H1 (cell line): ENCODE results near the gene DNAJC22. TPM values are rescaled to one million over a fixed set of nuclear protein-coding genes. Genes with fewer than 3 reads are reported as not detected.

ENCODE experiments used
- CTCF ChIA-PET: fragments of 300-600 bp; sonication (Branson Sonifier 250); formaldehyde crosslinking; loops from one replicate; lab custom pipeline; 2021; ENCODE audit not compliant: partially characterized antibody; lab: Charles Lee
- POLR2A ChIA-PET: fragments of 300-600 bp; sonication (Branson Sonifier 250); formaldehyde crosslinking; loops from one replicate; lab custom pipeline; 2021; ENCODE audit warnings: inconsistent platforms; ENCODE audit not compliant: partially characterized antibody; lab: Charles Lee
- DNase-seq, 2 experiments: peaks; one replicate each; pipeline versions ENCODE4 v3.0.0 to v3.0.0-alpha.2; 2010 to 2022; ENCODE audit warnings: low spot score in 2 of 2, low read depth in 1 of 2, mixed read lengths in 1 of 2
- FAIRE-seq: peaks from 2 replicates; lab custom pipeline; 2011; peaks lifted over from hg19 to GRCh38; lab: Jason Lieb, UNC
- H2AFZ ChIP-seq: 2 replicates; pipeline ENCODE4 v1.8.1; 2012; ENCODE audit warnings: low read length, inconsistent platforms
- H2AK5ac ChIP-seq: 2 replicates; pipeline ENCODE4 v1.6.1; 2013; ENCODE audit warnings: low read depth, low read length
- H2BK120ac ChIP-seq: replicated peaks from 2 replicates; pipeline ENCODE3; 2013; ENCODE audit warnings: low read depth, low read length, inconsistent platforms
- H2BK12ac ChIP-seq: 2 replicates; pipeline ENCODE4 v1.6.1; 2013; ENCODE audit warnings: low read depth, low read length
- H2BK15ac ChIP-seq: 2 replicates; pipeline ENCODE4 v1.6.1; 2013; ENCODE audit warnings: low read length
- H2BK20ac ChIP-seq: 2 replicates; pipeline ENCODE4 v1.6.1; 2013; ENCODE audit warnings: low read length
- H2BK5ac ChIP-seq: 2 replicates; pipeline ENCODE4 v1.6.1; 2013; ENCODE audit warnings: low read depth, low read length
- H3K14ac ChIP-seq: 2 replicates; pipeline ENCODE4 v1.6.1; 2013; ENCODE audit warnings: inconsistent platforms; ENCODE audit not compliant: insufficient read length
- H3K18ac ChIP-seq: 2 replicates; pipeline ENCODE4 v1.6.1; 2013; ENCODE audit warnings: low read length; ENCODE audit errors: extremely low read depth
- H3K23ac ChIP-seq: 2 replicates; pipeline ENCODE4 v1.6.1; 2013; ENCODE audit warnings: inconsistent platforms; ENCODE audit not compliant: insufficient read length
- H3K23me2 ChIP-seq: 2 replicates; pipeline ENCODE4 v1.6.1; 2013; ENCODE audit warnings: low read depth, low read length
- H3K27ac ChIP-seq: 2 replicates; pipeline ENCODE4 v1.6.1; 2011; ENCODE audit warnings: low read depth, low read length, inconsistent platforms
- H3K27me3 ChIP-seq, 4 experiments: replicated peaks in 1 of 4; 1 replicate in 1 of 4; 2 replicates in 3 of 4; pipeline versions ENCODE4 v1.6.1 to v1.8.1; 2011 to 2013; ENCODE audit warnings: low read length in 3 of 4, mild to moderate bottlenecking in 3 of 4, inconsistent platforms in 2 of 4, mixed read lengths in 2 of 4, moderate library complexity in 1 of 4; ENCODE audit not compliant: control insufficient read depth in 3 of 4, insufficient read depth in 3 of 4; ENCODE audit errors: extremely low read depth in 1 of 4
- H3K36me3 ChIP-seq, 4 experiments: 2 replicates each; pipeline versions ENCODE4 v1.6.1 to v1.8.1; 2011 to 2013; ENCODE audit warnings: mild to moderate bottlenecking in 4 of 4, low read length in 3 of 4, moderate library complexity in 2 of 4, control low read depth in 1 of 4, inconsistent platforms in 1 of 4; ENCODE audit not compliant: insufficient read depth in 4 of 4, control insufficient read depth in 2 of 4
- H3K4ac ChIP-seq: replicated peaks from 2 replicates; pipeline ENCODE3; 2013; ENCODE audit warnings: low read length, low read depth, mixed read lengths, inconsistent platforms; ENCODE audit not compliant: insufficient read length
- H3K4me1 ChIP-seq, 4 experiments: replicated peaks in 1 of 4; 1 replicate in 1 of 4; 2 replicates in 3 of 4; pipeline versions ENCODE4 v1.6.1 to v1.8.1; 2011 to 2013; ENCODE audit warnings: low read length in 3 of 4, inconsistent platforms in 2 of 4, mixed read lengths in 1 of 4; ENCODE audit not compliant: insufficient read depth in 4 of 4, control insufficient read depth in 3 of 4
- H3K4me2 ChIP-seq, 2 experiments: 2 replicates each; pipeline versions ENCODE4 v1.6.1 to v1.8.1; 2011 to 2013; ENCODE audit warnings: low read depth in 2 of 2, low read length in 2 of 2, control low read depth in 1 of 2, inconsistent platforms in 1 of 2, mild to moderate bottlenecking in 1 of 2; ENCODE audit not compliant: insufficient read depth in 1 of 2
- H3K4me3 ChIP-seq, 4 experiments: fragments of 200-600, 300-600 bp in 1 of 4; sonication (generic), shearing (Covaris generic), sonication (Bioruptor Twin) in 1 of 4; 2 replicates each; pipeline versions ENCODE4 v1.5.1 to v1.8.1; 2011 to 2016; ENCODE audit warnings: low read length in 4 of 4, low read depth in 3 of 4, control low read depth in 2 of 4, inconsistent platforms in 2 of 4, mild to moderate bottlenecking in 2 of 4, mixed read lengths in 1 of 4, moderate library complexity in 1 of 4; ENCODE audit not compliant: insufficient read depth in 2 of 4; ENCODE audit errors: extremely low read depth in 1 of 4
- H3K56ac ChIP-seq: replicated peaks from 2 replicates; pipeline ENCODE3; 2013; ENCODE audit warnings: low read depth, mild to moderate bottlenecking, mixed read lengths, low read length, inconsistent platforms; ENCODE audit not compliant: insufficient read length
- H3K79me1 ChIP-seq: 2 replicates; pipeline ENCODE4 v1.6.1; 2013; ENCODE audit warnings: low read depth, low read length, control low read depth
- H3K79me2 ChIP-seq, 2 experiments: 2 replicates each; pipeline versions ENCODE4 v1.6.1 to v1.8.1; 2012 to 2013; ENCODE audit warnings: low read length in 2 of 2, mild to moderate bottlenecking in 2 of 2, inconsistent platforms in 1 of 2; ENCODE audit not compliant: insufficient read depth in 2 of 2, control insufficient read depth in 1 of 2
- H3K9ac ChIP-seq, 4 experiments: replicated peaks in 1 of 4; 1 replicate in 1 of 4; 2 replicates in 3 of 4; pipeline versions ENCODE4 v1.6.1 to v1.8.1; 2011 to 2013; ENCODE audit warnings: low read depth in 3 of 4, low read length in 3 of 4, control low read depth in 2 of 4, mild to moderate bottlenecking in 2 of 4, moderate library complexity in 2 of 4, inconsistent platforms in 1 of 4; ENCODE audit errors: extremely low read depth in 1 of 4
- H3K9me3 ChIP-seq, 2 experiments: 2 replicates each; pipeline versions ENCODE4 v1.6.1 to v1.8.1; 2012 to 2013; ENCODE audit warnings: mild to moderate bottlenecking in 2 of 2, moderate library complexity in 2 of 2, control low read depth in 1 of 2, inconsistent platforms in 1 of 2, low read depth in 1 of 2, low read length in 1 of 2, mixed read lengths in 1 of 2; ENCODE audit not compliant: insufficient read depth in 2 of 2
- H4K20me1 ChIP-seq, 2 experiments: replicated peaks in 1 of 2; 2 replicates each; pipeline versions ENCODE3 to v1.8.1; 2011 to 2013; ENCODE audit warnings: inconsistent platforms in 2 of 2, low read length in 2 of 2, mild to moderate bottlenecking in 1 of 2; ENCODE audit not compliant: insufficient read depth in 2 of 2, control insufficient read depth in 1 of 2
- H4K5ac ChIP-seq: 2 replicates; pipeline ENCODE4 v1.6.1; 2013; ENCODE audit warnings: low read length, low read depth, mixed read lengths, inconsistent platforms; ENCODE audit not compliant: insufficient read length
- H4K8ac ChIP-seq: 2 replicates; pipeline ENCODE4 v1.8.0; 2013; ENCODE audit warnings: mild to moderate bottlenecking, moderate library complexity, low read length, inconsistent platforms; ENCODE audit not compliant: insufficient read depth; ENCODE audit errors: extremely low read depth
- H4K91ac ChIP-seq: replicated peaks from 2 replicates; pipeline ENCODE3; 2013; ENCODE audit warnings: low read length, mixed read lengths, inconsistent platforms; ENCODE audit not compliant: insufficient read length
- BRCA1 ChIP-seq: IDR thresholded peaks from 2 replicates; pipeline ENCODE4 v1.6.1; 2012; ENCODE audit warnings: low read depth, low read length, improper control_type of control experiment
- CHD1 ChIP-seq: IDR thresholded peaks from 2 replicates; pipeline ENCODE4 v1.6.1; 2012; ENCODE audit warnings: low read depth, low read length, improper control_type of control experiment
- CHD2 ChIP-seq: IDR thresholded peaks from 2 replicates; pipeline ENCODE4 v1.6.1; 2012; ENCODE audit warnings: low read length, improper control_type of control experiment
- GTF2F1 ChIP-seq: IDR thresholded peaks from 2 replicates; pipeline ENCODE4 v1.6.1; 2012; ENCODE audit warnings: low read depth, low read length, improper control_type of control experiment, borderline replicate concordance
- HDAC2 ChIP-seq, 2 experiments: fragments of 300-600 bp in 1 of 2; sonication (generic) in 1 of 2; IDR thresholded peaks; 2 replicates each; pipeline ENCODE4 v1.6.1; 2011 to 2012; ENCODE audit warnings: low read depth in 2 of 2, low read length in 2 of 2, mild to moderate bottlenecking in 2 of 2, moderate library complexity in 2 of 2, borderline replicate concordance in 1 of 2, inconsistent platforms in 1 of 2
- JUN ChIP-seq: IDR thresholded peaks from 2 replicates; pipeline ENCODE4 v1.6.1; 2011; ENCODE audit warnings: low read depth, mild to moderate bottlenecking, improper control_type of control experiment, low read length
- KDM5A ChIP-seq: fragments of 200-600 bp; IDR thresholded peaks from 2 replicates; pipeline ENCODE4 v1.7.1; 2012; ENCODE audit warnings: mild to moderate bottlenecking, low read length, inconsistent platforms, mixed read lengths
- NRF1 ChIP-seq: IDR thresholded peaks from 2 replicates; pipeline ENCODE4 v1.6.1; 2011; ENCODE audit warnings: mild to moderate bottlenecking, low read depth, low read length, improper control_type of control experiment
- SIRT6 ChIP-seq: IDR thresholded peaks from one replicate; pipeline ENCODE4 v1.7.1; 2012; ENCODE audit warnings: low read length, inconsistent platforms
- SIX5 ChIP-seq: IDR thresholded peaks from 2 replicates; pipeline ENCODE4 v1.6.1; 2011; ENCODE audit warnings: mild to moderate bottlenecking, low read depth, low read length
- SP2 ChIP-seq: IDR thresholded peaks from 2 replicates; pipeline ENCODE4 v1.6.1; 2012; ENCODE audit warnings: mild to moderate bottlenecking, low read length, inconsistent platforms
- SP4 ChIP-seq: IDR thresholded peaks from 2 replicates; pipeline ENCODE4 v1.6.1; 2012; ENCODE audit warnings: low read length, inconsistent platforms
- TAF1 ChIP-seq: IDR thresholded peaks from 2 replicates; pipeline ENCODE4 v1.6.1; 2011; ENCODE audit warnings: mild to moderate bottlenecking, low read depth, low read length
- TCF12 ChIP-seq: IDR thresholded peaks from 2 replicates; pipeline ENCODE4 v1.6.1; 2011; ENCODE audit warnings: low read depth, mild to moderate bottlenecking, low read length
- WGBS, 2 experiments: shearing (Covaris generic) in 1 of 2; methylation state at CpG; one replicate each; pipeline versions ENCODE4 v1.1.6 to v1.1.7; 2013 to 2015; ENCODE audit warnings: low lambda C conversion rate in 2 of 2, mixed read lengths in 2 of 2, inconsistent platforms in 1 of 2, low coverage in 1 of 2, missing lambda C conversion rate in 1 of 2; ENCODE audit not compliant: insufficient replicate concordance in 2 of 2, insufficient coverage in 1 of 2, insufficient read length in 1 of 2; ENCODE audit errors: extremely low coverage in 1 of 2, missing lambda C conversion rate in 1 of 2; 5-methylcytosine and 5-hydroxymethylcytosine counted together
- polyA plus RNA-seq, 7 experiments: library from polyadenylated mRNA; depleted of rRNA in 3 of 7; stranded (reverse) in 5 of 7; unstranded in 2 of 7; fragments of >200 nt in 5 of 7; fragments of 200-250 nt in 2 of 7; gene quantifications; 1 replicate in 5 of 7; 2 replicates in 1 of 7; 4 replicates in 1 of 7; pipeline versions ENCODE4 v1.2.1 to v1.2.3, GENCODE V29; 2011 to 2013; ENCODE audit warnings: missing spikeins in 2 of 7, mixed read lengths in 2 of 7
- total RNA-seq: library from RNA; stranded (reverse); fragmentation: NEBNext Ultra II Directional; extraction: Animal tissue kit (Norgen Biotek cat#: 25700); gene quantifications from 2 replicates; pipeline ENCODE4 v1.2.1, GENCODE V29; 2021
- TF ChIP-seq, protein P1 (sequence below): IDR thresholded peaks from 2 replicates; pipeline ENCODE4 v1.6.1; 2011; ENCODE audit warnings: low read depth, mild to moderate bottlenecking, low read length; ENCODE audit not compliant: insufficient read depth

DNAJC22 gene
- total and polyA plus RNA-seq, 2 of the 8 experiments (the other 6 are each of a cell fraction or from before 2014, with no cell fraction given) = 0.20 to 0.39 TPM

DNA sequence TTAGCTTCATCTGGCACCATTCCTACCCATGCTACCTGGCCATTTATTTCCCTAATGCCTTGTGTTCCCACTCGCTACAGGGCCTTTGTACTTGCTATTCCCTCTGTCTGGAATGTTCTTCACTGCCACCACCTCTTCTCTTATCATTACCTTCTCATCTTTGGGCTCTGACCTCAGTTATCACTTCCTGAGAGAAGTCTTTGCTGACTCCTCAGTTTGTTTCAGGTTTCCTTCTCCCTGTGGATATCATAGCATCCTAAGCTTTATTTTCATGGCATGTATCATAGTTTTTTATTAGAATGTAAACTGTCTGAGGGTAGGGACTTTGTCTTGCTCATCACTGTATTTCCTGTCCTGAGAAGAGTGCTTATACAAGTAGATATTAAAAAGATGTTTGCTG, 50.3 kb downstream of the DNAJC22 start:
- H2BK12ac ChIP-seq = no peak overlapping the region
- no peaks in the 10 kb centered on the region; a peak in 1 of 8 replicates for H3K36me3 ChIP-seq
- no peaks in the 10 kb centered on the region for H3K9me3 ChIP-seq
- H3K79me1 ChIP-seq = peaks cover 2% of the 10 kb centered on the region; the same call in 1 of the 2 replicates
- peaks cover 3 to 5% of the 10 kb centered on the region in 2 experiments for H4K20me1 ChIP-seq
- H3K27me3 ChIP-seq = no peaks in the 10 kb centered on the region
- no peak for FAIRE-seq
- H2BK5ac ChIP-seq = no peak overlapping the region
- H2BK15ac ChIP-seq = no peak overlapping the region
- no peak overlapping the region for H3K4ac ChIP-seq
- H4K5ac ChIP-seq = no peak overlapping the region
- no peak overlapping the region for H3K9ac ChIP-seq
- H3K27ac ChIP-seq = no peak overlapping the region
- no peak overlapping the region for H2BK20ac ChIP-seq
- H3K23me2 ChIP-seq = peaks cover 3% of the 10 kb centered on the region; the same call in 1 of the 2 replicates
- peaks cover 0 to 8% of the 10 kb centered on the region in 2 experiments; a peak in 2 of 4 replicates for H3K79me2 ChIP-seq
- no peak overlapping the region for H3K4me2 ChIP-seq
- DNase-seq = no peak
- POLR2A ChIA-PET = interaction anchor here (1.8 kb wide), 1 partner anchor 30 kb away, joined by 6 read pairs; the partner anchor contains the start of gene SPATS2
- no peak overlapping the region for H2AFZ ChIP-seq
- no peak overlapping the region for H4K91ac ChIP-seq
- no peak overlapping the region for H3K56ac ChIP-seq
- no peak overlapping the region for H3K23ac ChIP-seq
- peaks cover 0 to 2% (median 0%) of the 10 kb centered on the region in 4 experiments; a peak in 2 of 7 replicates for H3K4me1 ChIP-seq
- WGBS, 2 experiments = 90% methylated on average over 1 of the region's 1 CpG; no CpG with 5 or more reads in 1 of the 2 experiments
- no peak overlapping the region for H3K18ac ChIP-seq
- no peak overlapping the region for H3K14ac ChIP-seq
- H2BK120ac ChIP-seq = no peak overlapping the region
- CTCF ChIA-PET = interaction anchor here (0.6 to 4.4 kb wide), 8 partner anchors 10 to 183 kb away, joined by 3 to 30 read pairs (median 3); no protein-coding TSS in a partner anchor
- no peak overlapping the region for H3K4me3 ChIP-seq
- no peak overlapping the region for H4K8ac ChIP-seq
- H2AK5ac ChIP-seq = no peak overlapping the region
- TF ChIP-seq TCF12 (no peak), SIX5 (no peak), JUN (no peak), BRCA1 (no peak), CHD1 (no peak), KDM5A (no peak), GTF2F1 (no peak), TAF1 (no peak), NRF1 (no peak), SIRT6 (no peak), CHD2 (no peak), SP4 (no peak), SP2 (no peak), HDAC2 (IDR thresholded peaks at IDR 0.05; ENCODE audit: borderline replicate concordance in 1 of 2, low read depth in 2 of 2, low read length in 2 of 2) (no peak)
- TF ChIP-seq, protein P1, sequence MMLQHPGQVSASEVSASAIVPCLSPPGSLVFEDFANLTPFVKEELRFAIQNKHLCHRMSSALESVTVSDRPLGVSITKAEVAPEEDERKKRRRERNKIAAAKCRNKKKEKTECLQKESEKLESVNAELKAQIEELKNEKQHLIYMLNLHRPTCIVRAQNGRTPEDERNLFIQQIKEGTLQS = no peak
